ENCODE measurements around the gene RPTOR.

The RPTOR gene

GRCh38 chr17:80544655-80545498 lies at the start of gene RPTOR (continued):
- no peak for TF ChIP-seq ZNF26 (tag by site-specific recombination; IDR thresholded peaks at IDR 0.05)
- no peak for TF ChIP-seq ZNF560 (tag by site-specific recombination; IDR thresholded peaks at IDR 0.05; ENCODE audit: borderline replicate concordance)
- peak; percentile 84; the same call in 1 of the 2 replicates for TF ChIP-seq ZNF391 (tag by site-specific recombination; IDR thresholded peaks at IDR 0.05; ENCODE audit: borderline replicate concordance, low read depth)
- TF ChIP-seq MEIS1 (CRISPR knock-in tag; IDR thresholded peaks at IDR 0.05; ENCODE audit: borderline replicate concordance), result no peak
- peak; percentile 45; the same call in 1 of the 2 replicates for TF ChIP-seq ZBTB48 (tag by site-specific recombination; IDR thresholded peaks at IDR 0.05)
- TF ChIP-seq SCRT1 (tag by site-specific recombination; IDR thresholded peaks at IDR 0.05; ENCODE audit: borderline replicate concordance), result no peak
- 0 out of 2 replicates have a peak, but pooled peaks have one; percentile 50 for TF ChIP-seq INSM2 (tag by site-specific recombination; IDR thresholded peaks at IDR 0.05)
- peak; percentile 19; the same call in 1 of the 2 replicates for TF ChIP-seq ZBTB11 (tag by site-specific recombination; conservative IDR thresholded peaks at IDR 0.05; ENCODE audit: low read depth)
- no peak for TF ChIP-seq ZNF670 (tag by site-specific recombination; IDR thresholded peaks at IDR 0.05; ENCODE audit: low read depth)
- no peak for TF ChIP-seq HOXC10 (CRISPR knock-in tag; IDR thresholded peaks at IDR 0.05)
- TF ChIP-seq REST (tag by site-specific recombination; IDR thresholded peaks at IDR 0.05), result no peak
- TF ChIP-seq ZNF354C (tag by site-specific recombination; IDR thresholded peaks at IDR 0.05; ENCODE audit: borderline replicate concordance, low read depth), result no peak
- no peak for TF ChIP-seq ZNF155 (tag by site-specific recombination; IDR thresholded peaks at IDR 0.05)
- TF ChIP-seq ZSCAN4 (tag by site-specific recombination; IDR thresholded peaks at IDR 0.05), result peak; percentile 33; the same call in 1 of the 2 replicates
- peak; percentile 66 for TF ChIP-seq ZNF600 (tag by site-specific recombination; IDR thresholded peaks at IDR 0.05)
- TF ChIP-seq GLI4 (tag by site-specific recombination; IDR thresholded peaks at IDR 0.05), result peak; percentile 46; the same call in 1 of the 2 replicates
- TF ChIP-seq ZFP69B (tag by site-specific recombination; IDR thresholded peaks at IDR 0.05), result peak; percentile 59; the same call in 1 of the 2 replicates
- TF ChIP-seq YY1 (tag by site-specific recombination; IDR thresholded peaks at IDR 0.05), result peak; percentile 97
- TF ChIP-seq ZFP37 (tag by site-specific recombination; IDR thresholded peaks at IDR 0.05), result peak; percentile 90; the same call in 1 of the 2 replicates
- TF ChIP-seq TCF7L2 (IDR thresholded peaks at IDR 0.05; ENCODE audit: borderline replicate concordance, low read depth, low read length), result peak; percentile 32; the same call in 1 of the 2 replicates
- peak; percentile 25; the same call in 1 of the 2 replicates for TF ChIP-seq ZNF184 (tag by site-specific recombination; IDR thresholded peaks at IDR 0.05)
- TF ChIP-seq ZNF202 (tag by site-specific recombination; IDR thresholded peaks at IDR 0.05; ENCODE audit: borderline replicate concordance), result no peak
- TF ChIP-seq ZNF335 (tag by site-specific recombination; conservative IDR thresholded peaks at IDR 0.05), result 0 out of 2 replicates have a peak, but pooled peaks have one; percentile 69
- TF ChIP-seq ZNF704 (tag by site-specific recombination; IDR thresholded peaks at IDR 0.05), result no peak; the same call in 1 of the 2 replicates
- TF ChIP-seq ZNF768 (tag by site-specific recombination; IDR thresholded peaks at IDR 0.05), result no peak
- no peak for TF ChIP-seq ZNF48 (tag by site-specific recombination; IDR thresholded peaks at IDR 0.05)
